A673 (cell line): Measurements from ENCODE around the gene CHKA.

Source experiments
- CTCF ChIP-seq: fragments of 300-800, 200-600 bp; sonication (generic); conservative IDR thresholded peaks from 2 replicates; pipeline ENCODE4 v1.5.1; 2017; ENCODE audit warnings: low read depth, mild to moderate bottlenecking, antibody characterized with exemption, low read length, moderate library complexity, mixed read lengths
- EZH2 ChIP-seq: fragments of 200-600 bp; sonication (generic); IDR thresholded peaks from 2 replicates; pipeline ENCODE4 v1.6.1; 2017; ENCODE audit warnings: borderline replicate concordance, low read depth, mild to moderate bottlenecking, mixed read lengths, antibody characterized with exemption, low read length; ENCODE audit not compliant: poor library complexity, severe bottlenecking

GRCh38 chr11:68065841-68066240 is 55.3 kb downstream of the CHKA start:
- TF ChIP-seq CTCF (no peak), EZH2 (no peak)
